CD4-positive, alpha-beta T cell treated with Interferon alpha-2 for 1 hour (primary cell): ENCODE results near the gene CHERP.
A peak's percentile ranks its signal among the peaks of the same experiment; 100 is the strongest.

Experiments
- DNase-seq, 2 donors: peaks; one replicate each; pipeline ENCODE4 v3.0.0-alpha.2; 2020 to 2022

The CHERP gene

GRCh38 chr19:16540948-16541347 is 1.3 kb downstream of the CHERP start:
- no peak for DNase-seq

GRCh38 chr19:16537111-16537510 is 5.1 kb downstream of the CHERP start:
- DNase-seq, result no peak

DNA sequence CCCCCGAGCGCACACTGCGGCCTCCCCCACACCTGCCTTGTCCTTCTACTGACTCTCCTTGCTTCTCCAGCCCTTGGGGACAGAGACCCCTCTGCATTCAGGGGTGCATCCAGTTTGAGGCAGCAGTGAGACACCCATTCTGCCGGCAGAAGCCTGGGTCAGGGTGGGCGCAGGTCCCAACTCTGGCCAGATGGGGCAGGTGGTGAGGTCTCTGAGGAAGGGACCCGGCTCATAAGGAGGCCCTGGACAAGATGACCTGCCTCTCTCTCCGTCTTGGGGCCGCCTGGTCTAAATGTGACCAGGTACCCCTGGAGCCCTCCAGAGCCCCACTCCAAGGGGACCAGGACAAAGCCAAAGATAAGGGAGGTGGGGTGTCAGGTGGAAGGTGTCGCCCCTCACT is 6.1 kb downstream of the CHERP start:
- no peak for DNase-seq

- DNase-seq, result no peak
These were observed 6.9 kb downstream of the CHERP start for GRCh38 chr19:16535381-16535780.

DNA sequence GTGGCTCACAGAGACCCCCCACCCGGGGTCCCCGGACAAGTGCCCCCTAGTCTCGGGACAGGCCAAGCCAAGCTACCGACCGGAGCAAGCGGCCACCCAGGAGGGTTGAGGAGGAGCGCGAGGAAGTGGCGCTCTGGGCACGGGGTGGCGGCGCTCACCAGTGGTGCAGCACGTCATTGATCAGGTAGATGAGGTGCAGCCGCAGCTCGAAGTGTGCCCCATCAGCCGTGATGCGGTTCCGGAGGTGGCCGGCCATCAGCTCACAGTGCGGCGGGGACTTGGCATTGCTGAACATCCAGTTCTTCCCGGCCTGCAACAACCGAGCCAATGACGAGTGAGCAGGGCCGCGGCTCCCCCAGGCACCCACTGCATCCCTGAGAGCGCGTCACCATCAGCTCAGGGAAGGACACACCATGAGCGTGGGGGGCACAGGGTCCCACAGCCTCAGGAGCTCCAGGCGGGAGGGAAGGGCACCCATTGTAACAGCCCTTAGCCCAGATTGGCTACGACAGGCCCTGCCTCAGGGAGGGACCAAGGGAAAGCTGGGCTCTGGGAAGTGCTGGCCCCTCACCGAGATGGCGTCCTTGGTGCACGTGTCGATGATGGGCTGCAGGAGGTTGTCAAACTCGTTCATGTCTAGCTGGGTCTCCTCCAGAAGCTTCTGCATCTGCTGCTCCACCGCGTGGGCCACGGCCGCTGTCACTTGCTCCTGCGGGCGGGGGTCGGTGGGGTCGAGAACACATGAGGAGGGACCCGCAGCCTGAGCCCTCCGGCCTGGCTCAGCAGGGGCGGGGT is 9.6 kb downstream of the CHERP start:
- DNase-seq, result no peak

DNA sequence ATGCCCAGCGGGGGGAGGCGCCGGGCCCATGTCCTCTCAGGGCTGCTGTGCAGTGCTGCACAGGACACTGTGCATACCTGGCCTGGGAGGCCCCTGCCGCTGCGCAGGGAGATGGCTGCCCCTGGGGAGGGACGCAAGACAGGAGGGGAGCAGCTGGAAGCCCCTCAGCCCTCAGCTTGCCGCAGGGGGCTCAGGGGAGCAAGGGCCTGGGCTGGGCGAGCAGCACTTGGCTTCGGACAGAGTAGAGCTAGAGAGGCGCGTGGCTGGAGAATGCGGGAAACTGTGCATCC is 10.9 kb downstream of the CHERP start:
- no peak for DNase-seq

GRCh38 chr19:16530540-16531379 is 11.5 kb downstream of the CHERP start:
- DNase-seq, result no peak

- DNase-seq, result no peak
These were observed 12.6 kb downstream of the CHERP start for GRCh38 chr19:16529466-16530144.

DNA sequence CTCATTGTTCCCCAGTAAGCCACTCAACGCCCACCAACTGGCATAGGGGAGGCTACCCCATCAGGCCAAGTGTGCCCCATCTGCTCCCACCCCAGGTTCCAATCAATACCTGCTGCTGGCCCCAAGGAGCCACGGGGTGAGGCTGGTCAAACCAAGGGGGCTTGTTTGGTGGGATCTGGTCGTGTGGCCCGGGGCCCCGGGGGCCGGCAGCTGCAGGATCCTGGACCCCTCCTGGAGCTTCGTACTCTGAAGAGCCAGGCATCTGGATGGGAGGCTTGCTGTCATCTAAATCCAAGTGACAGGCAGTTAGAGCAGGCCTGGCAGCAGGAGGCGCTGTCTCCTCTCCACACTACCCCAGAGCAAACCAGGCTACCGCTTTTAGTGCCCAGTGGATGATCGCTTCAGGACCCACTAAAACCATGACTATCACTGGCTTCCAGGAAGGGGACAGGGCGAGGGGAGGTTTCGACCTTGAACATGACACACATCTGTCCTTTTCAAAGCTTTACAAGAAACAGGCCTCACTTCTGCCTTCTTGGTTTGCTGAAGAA is 14.2 kb downstream of the CHERP start:
- DNase-seq, result peak; percentile 42 to 57

DNA sequence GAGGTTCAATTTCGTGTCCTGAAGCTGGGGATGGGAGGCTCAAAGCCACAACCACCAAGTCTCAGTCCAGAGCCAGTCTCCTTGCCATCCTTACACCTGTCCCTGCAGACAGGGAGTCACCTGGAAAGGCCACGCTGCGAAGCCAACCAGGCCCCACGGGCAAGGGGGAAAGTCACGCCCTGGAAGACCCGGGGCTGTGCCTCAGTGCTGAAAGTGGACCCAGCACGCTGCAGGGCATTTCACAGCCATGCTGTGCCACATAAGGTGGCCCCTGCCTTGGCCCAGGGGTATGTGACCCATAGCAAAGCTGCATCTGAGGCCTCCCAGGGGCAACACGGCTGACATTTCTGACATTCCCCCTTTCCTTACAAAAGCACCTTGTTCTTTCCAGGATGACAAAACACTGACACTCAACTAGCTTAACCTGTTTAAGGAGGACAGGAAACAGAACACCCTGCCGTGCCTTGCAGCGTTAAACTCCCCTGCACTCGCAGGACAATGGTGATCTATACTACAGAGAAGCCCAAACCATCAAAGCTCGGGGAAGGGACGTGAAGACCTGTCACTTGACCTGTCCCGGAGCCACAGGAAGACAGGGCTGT is 14.8 kb downstream of the CHERP start:
- no peak for DNase-seq

- DNase-seq, result no peak
These were observed 16.3 kb downstream of the CHERP start for GRCh38 chr19:16525751-16526481.

- DNase-seq, result no peak
These were observed 17.1 kb downstream of the CHERP start for GRCh38 chr19:16524991-16525734.

- DNase-seq, result no peak
These were observed 19.5 kb downstream of the CHERP start for GRCh38 chr19:16522559-16523377.

DNA sequence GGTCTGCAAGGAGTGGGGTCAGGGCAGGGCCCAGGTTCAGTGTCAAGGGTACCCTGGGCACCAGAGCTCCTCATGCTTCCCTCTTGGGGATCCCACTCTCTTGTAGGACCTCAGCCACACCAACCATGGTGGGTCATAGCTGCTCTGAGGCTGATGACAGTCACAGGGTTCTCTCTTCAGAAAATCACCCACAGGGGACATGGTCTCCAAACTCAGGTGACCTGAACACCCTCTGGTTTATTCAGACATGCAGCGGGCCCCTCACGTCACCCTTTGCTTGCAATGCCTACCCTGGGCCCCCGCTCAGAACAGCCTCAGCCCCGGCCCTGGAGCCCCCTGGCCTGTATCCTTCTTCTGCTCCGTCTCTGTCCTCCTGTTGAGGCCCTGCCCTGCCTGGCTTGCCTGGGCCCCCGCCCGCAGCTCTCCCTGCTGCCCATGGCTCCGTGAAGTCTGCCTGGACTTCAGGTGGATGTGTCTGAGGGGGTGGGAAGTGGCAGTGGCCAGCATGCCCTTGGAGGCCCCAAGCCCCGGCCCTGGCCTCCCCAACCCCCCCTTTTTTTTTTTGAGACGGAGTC is 20.4 kb downstream of the CHERP start:
- no peak for DNase-seq

- DNase-seq, result no peak
These were observed 21.1 kb downstream of the CHERP start for GRCh38 chr19:16520986-16521624.

GRCh38 chr19:16520074-16520973 is 21.9 kb downstream of the CHERP start:
- no peak for DNase-seq

DNA sequence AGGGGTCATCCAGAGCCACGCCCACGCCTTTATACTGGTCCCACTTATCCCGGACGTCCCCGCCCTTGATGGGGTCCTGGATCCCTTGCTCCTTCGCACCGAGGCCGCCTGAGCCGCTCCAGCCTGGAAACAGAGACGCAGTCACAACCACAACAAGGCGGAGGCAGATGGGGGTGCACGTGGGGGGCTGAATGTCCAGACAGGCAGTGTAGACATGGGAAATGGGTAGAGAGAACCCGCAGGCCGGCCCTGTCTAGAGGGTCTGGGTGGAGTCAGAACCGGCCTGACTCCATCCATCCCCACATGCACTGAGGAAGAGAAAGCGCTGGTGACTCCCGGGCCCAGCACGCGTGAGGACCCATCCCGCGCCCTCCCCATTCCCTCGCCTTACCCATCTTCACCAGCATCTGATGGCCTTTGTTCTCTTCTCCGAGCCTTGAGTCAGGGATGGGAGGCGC is 23.0 kb downstream of the CHERP start:
- DNase-seq, result no peak

DNA sequence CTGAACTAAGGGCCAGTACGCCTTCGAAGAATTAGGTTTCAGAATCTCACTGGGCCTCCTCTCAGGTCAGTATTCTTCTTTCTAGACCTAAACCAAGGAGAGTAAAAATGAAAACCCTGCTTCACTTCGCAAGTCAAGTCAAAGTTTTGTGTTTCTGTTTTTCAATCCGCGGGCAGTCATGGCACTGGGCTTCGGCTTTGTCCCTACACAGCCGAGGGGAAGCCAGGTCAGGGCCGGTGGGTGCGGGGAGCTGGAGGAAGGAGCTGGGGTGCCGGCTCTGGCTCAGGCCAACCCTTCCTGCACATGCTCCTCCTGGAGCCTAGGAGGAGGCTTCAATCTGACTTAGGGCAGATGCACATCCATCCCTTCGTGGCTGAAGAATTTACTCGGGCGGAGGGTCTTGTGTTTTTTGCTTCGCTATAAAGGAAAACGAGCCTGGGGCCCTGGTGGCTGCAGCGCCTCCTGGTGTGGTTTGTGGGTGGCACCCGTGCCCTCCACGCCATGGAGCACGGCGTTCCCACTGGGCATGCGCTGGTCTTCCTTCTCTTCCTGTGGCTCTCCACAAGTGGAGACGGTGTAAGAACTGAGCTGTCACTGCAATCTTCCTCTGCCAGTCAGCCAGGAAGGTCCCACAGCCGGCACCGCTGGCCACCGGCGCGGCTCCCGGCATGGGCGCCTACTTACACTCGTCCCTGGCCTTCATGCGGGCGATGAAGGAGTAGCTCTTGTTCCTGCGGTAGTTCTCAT is 23.6 kb downstream of the CHERP start:
- DNase-seq, result no peak
